NCI-H226 (cell line): Measurements from ENCODE around the gene LBH.
A peak's percentile ranks its signal among the peaks of the same experiment; 100 is the strongest.

Experiments used
- DNase-seq: peaks from one replicate; pipeline ENCODE4 v3.0.0-alpha.2; 2015

The LBH gene

DNA sequence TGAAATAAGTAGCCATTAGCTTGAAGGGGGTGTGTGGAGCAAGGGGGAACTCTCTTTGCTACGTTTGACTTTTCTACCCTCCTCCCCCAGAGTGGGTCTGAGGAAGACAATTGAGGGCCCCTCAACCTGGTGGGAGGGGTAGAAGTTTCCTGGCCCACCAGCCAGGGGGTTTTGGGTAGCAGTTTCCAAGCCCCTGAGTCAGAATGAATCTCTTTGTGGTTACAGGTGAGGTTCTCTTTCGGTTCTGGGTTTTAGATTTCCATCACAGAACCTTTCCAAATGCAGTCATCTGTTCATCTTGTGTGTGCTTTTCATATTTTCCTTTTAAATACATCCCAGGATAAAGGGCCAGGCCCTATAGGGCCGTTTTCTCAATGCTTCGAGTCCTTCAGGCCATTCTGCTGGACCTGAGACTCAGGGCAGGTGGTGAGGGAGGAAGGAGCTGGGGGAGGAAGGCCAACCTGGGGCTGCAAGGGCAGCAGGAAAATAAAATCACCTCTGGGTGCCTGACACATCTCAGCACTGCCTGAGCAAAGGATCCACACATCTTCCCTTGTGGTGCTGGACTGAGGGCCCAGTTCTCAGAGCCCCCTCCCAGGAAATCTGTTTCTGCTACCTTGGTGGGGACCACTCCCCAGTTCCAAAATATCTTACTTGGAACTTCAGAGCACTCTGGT is 4.7 kb downstream of the LBH start:
- DNase-seq: no peak

DNA sequence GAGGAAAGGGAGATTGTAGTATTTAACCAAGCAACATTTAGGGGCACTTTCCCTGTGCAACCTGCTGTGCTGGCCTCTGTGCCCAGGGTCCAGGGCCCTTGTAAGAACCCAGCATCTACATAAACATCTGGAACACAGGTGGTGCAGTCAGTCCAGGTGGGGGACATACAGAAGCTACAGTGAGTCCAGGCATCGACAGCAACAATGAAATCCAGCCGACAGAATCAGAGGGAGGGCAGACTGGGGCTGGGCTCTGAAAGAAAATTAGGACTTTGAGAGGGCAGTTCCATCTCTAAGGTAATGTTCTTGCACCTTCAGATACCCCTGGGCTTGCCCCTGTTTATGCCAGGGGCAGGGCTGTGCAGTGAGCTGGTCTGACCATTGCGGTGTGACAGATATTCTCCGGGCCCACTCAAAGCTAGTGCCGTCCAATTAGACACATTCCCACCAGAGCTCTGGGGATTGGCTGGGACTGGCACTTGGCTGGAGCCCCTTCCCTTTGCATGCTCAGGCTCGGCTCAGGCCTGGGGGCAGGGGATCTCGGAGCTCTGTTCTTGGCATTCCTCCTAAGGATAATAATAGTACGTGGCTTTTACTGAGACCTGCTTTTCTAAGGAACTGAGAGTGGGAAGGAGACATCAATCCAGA is 5.4 kb downstream of the LBH start:
- DNase-seq: no peak

DNA sequence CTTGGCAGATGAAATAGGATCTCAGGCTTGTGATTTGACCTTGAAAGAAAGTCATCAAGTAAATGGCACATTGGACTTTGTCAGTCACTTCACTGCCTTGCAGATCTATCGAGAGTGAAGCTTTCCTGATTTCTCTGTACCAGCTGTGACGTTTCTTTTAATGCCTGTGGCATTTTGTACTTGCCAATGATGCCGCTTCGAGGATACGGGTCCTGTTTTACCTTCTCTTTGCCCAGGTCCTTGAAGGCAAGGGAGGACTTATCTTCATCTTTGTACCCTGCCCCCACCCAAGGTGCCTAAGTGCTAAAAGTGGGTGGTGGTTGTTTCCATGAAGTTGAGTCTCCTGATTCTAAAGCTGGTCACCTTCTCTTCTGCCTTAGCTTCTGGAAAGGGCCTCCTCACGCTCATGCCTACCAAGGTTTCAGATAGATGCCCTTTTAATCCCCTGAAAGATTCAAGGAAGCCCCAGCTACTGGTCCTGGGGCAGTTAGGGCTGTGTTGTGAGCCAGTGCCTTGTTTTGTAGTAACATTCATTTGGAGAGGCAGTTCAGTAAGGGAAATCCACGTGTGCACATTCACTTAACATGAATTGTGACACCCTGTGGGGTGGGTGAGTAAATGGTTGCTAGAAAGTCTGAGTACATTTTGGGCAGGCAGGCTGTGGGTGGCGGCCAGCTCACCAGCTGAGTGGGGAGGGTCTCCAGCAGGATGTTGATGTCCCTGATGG is 6.1 kb downstream of the LBH start:
- DNase-seq: no peak

DNA sequence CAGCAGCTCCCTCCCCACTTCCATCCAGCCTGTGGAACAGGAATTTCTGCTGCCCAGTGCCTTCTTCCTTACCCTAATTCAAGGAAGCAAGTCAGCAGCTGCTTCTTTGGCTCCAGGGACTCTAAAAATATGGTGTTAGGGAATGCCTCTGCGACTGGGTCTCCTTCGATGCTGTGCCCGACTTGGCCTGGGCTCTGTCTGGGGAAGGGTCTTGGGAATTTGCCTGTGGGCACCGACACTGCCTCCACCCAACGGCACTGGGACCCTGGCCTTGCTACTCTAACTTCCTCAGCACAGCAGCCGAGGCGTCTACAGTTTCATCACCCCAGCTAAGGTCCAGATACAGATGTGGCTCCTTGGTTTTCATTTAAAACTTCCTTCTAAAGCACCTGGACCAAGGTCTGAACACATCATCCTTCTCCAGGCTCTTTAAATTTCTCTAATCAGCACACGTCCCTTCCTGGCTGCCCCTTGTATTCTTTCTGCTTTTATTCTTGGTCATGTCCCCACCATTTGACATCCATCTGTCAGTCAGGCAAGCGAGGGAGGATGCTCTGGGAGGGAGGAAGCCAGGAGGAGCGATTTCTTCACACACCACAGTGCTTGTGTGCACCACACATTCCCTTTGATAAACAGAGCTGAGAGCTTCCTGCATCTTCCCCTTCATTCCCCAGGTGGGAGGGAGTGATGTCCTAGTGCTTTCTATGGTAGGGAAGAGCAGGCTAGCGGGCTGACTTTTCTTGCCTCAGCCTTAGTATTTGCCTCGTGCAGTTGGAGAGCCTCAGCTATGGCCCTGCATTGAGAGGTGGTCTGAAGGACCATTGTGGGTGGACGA is 6.8 kb downstream of the LBH start:
- peak; percentile 56 for DNase-seq

DNA sequence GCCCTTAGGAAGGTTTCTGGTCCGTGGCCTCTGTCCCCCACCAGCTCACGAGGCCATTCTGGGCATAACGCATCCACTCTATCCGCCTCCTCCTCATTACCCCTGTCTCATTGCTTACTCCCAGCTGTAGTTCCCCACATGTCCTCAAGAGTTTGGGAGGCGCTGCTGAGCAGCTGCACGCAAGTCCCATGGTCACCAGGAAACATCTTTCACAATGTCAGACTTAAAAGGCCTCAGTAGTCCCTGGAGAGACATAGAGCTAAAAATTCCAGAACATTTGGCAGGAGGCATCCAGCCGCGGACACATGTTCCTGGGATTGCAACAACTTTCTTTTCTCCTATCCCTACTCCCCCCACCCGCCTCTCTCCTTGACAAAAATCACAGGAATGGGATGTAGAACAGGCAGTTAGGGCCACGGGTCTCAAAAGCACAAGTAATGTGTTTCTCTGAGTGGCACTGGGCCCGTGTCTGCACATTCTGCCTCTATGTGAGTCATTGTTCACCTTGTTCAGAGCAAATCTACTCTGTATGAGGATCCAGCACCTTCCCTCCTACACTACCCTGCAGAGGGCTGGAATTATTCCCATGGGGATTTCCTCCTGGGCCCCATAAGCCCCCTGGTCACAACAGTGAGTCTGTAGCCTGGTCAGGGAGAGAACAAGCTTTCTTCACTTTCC is 8.1 kb downstream of the LBH start:
- no peak for DNase-seq

DNA sequence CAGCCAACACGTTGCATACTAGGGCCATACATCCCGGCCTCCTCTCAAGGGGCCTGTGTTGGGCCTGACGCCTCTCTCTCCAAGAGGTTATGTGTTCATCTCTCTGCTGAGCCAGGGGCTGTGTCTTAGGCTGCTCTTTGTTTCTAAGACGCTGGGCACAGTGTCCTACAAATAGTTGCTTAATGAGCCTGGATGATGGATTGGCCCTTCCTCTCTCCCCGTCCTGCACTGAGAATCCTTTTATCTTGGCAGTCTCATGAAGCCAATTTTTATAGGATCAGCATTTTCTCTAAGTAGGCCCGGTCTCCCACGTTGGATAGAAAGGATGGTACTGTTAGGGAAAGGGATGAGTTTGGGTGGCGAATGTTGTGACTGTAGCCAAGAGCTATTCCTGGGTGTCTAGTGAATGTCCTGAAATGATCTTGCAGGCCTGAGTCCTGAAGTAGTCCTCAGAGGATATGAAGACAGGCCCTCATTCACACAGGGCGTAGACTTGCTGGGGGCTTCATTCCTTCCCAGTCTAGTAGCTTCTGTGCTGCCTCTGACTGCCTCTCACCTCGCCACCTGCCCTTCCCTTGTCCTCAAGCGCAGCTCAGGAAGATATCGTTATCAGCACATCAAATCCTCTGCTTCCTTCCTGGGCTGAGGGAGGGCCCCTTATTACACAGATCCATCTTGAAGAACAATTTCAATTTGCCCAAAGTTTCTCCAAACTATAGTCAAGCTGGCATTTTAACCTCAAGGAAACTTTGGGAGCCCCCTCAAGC is 8.8 kb downstream of the LBH start:
- no peak for DNase-seq

DNA sequence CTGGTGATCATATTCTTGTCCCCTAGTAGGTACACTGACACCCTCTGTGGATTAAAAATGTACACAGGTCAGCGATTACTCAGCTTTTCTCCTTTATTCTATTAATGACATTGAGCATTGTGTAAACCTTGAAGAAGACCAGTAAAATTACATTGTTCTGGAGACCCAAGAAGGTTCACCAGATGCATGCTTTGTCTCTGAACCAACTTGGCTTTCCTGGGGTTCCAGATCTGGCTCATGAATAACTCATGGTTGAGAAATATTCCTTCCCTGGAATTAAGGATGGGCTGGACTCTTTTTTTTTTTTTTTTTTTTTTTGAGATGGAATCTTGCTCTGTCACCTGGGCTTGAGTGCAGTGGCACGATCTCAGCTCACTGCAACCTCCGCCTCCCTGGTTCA is 11.9 kb downstream of the LBH start:
- DNase-seq: no peak

DNA sequence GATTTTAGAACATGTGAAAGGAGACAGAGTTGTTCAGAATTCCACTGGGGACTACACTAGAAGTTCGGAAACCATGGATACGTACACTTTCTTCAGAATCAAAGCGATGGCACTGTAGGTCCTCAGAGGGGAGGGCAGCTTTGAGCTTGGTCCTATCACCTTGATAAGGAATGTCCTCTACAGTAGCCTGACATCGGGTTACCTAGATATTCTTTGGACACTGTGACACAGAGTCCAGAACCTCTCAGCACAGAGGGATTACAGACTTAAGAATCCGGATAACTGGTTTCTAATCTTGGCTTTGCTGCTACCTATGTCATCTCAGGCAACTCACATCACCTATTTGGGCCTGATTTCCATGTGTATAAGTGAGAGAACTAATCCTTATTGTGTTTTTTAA is 14.0 kb downstream of the LBH start:
- no peak for DNase-seq

DNA sequence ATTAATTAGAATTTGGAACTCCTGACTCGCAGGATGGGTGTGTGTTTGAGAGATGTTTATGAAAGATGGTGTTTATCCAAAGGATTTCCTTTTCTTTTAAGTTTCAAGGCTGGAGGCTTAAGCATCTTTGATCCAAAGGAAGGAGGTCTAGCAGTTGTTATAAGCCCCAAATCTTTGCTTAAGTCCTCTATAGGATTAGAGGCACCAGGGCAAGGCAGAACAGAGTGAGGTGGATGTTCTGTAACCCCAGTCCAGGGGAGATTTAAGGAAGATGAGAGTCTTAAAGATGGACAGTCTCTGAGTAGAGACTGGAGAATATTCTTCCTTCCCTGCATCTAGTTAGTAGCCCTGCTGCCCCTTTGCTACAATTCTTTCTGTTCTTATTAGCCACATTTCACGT is 17.5 kb downstream of the LBH start:
- DNase-seq: no peak

DNA sequence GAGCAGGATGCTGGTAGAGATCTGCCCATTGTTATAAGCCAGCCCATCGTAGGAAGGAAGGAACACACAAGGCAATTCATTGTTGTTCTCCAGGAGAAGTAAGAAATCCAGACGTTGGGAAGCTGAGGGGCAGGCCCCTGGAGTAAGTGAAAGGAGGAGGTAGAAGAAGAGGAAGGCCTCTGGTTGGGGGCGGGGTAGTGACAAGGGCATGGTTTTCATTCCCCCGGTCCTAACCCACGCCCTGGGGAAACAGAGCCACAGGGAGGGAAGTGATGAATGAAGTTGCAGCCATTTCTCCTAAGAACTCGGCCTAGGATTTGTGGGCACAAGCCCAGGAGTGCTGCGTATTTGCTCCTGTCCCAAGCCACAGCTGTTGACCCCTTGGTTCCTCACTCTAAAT is 18.0 kb downstream of the LBH start:
- DNase-seq: no peak

DNA sequence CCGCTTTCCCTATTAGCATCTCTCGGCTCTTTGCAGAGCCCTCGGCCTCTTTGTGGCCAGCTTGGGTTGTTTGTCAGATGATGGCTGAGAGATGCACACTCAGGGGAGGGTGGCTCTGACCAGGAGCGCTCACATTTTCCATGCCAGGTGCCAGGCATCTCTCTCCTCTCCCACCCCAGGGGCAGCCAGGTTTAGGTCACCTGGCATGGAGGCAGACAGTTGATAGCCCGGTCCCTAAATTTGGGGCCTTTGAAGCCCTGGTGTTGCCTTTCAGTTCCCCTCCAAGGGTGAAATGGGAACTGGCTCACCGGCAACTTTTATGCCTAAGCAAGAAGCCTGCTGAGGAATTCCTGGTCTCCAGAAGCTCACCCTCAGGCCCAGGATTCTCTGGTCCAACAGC is 19.1 kb downstream of the LBH start:
- DNase-seq: no peak

DNA sequence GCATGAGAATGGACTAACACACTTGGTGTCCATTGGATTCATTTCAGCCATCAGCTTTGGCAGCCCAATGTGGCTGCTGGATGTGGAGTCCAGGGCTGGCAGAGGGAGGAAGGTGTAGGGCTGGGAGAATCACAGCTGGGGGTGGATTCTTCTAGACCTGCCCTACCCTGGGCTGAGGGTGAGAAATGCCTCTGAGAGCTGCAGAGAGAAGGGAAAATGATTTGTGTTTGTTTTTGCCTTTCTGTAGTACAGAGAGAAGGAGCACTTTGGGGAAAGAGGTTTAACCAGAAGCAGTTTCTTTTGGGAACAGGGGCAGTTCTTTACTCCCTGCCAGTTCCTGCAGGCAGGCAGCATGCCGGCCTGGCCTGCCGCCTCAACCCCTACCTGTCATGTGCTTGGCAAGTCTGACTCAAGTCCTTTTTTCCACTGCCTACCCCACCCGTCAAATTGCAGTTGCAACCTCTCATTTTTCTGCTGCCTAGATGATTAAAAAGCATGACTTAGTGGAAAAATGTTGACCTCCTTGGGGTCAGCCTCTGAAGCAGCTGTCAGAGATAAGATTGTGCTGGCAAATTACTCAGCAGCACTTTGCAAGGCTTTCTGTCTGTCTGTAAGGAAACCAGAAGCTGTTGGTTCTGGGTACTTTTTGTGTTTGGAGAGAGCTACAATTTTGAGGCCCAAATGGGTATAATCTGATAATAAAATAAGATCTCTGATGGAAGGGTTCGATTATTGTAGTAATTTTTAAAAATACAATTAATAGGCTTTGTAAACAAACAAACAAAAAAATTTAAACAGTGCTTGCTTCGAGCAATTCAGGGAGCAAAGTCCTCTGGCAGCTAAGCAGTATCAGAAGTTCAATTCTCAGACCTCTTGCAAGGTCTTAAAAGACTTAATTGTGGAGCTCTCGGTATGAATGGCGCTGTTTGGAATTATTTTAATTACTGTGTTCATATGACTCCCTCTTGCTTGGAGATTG is 21.7 kb downstream of the LBH start:
- DNase-seq: peak; percentile 94

DNA sequence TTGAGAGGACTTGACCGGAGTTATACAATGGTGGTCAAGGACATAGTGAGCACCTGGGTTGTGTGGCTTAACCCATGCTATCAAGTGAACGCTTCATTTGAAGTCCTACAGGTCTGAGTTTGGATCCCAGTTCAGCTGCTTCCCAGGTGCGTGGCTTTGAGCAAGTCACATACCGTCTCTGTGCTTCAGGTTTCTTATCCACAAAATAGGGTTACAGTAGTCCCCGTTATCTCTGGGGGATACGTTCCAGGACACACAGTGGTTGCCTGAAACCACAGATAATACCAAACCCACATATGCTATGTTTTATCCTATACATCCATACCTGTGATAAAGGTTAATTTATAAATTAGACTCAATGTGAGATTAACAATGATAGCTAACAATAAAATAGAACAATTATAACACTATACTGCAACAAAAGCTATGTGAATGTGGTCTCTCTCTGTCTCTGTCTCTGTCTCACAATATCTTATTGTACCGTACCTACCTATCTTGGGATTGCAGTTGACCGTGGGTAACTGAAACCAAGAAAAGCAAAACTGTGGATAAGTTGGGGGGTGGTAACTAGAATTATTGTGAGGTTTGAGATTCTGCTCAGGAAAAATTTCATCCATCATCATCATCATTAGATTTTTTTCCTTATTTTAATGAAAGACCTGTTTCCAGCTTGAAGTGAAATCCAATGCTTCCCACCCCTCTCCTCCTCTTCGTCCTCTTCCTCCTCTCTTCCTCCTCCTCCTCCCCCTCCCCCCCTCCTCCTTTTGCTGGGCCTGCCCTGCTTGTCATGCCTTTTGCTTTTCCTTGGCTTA is 22.7 kb downstream of the LBH start:
- DNase-seq: no peak

DNA sequence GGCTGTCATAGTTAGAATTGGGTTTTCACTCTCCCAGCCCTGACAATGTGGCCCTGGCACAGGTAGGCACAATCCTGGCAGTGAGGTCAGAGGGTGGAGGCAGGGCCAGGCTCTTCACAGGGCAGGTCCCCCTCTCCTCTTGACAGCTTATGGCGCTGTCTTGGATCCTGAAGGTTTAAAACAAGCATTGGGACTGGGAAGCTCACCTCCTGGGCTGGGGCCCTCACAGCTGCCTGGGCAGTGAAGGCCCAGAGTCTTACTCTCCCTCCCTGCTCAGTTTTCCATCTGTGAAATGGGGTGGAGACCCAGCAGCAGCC is 23.3 kb downstream of the LBH start:
- no peak for DNase-seq

DNA sequence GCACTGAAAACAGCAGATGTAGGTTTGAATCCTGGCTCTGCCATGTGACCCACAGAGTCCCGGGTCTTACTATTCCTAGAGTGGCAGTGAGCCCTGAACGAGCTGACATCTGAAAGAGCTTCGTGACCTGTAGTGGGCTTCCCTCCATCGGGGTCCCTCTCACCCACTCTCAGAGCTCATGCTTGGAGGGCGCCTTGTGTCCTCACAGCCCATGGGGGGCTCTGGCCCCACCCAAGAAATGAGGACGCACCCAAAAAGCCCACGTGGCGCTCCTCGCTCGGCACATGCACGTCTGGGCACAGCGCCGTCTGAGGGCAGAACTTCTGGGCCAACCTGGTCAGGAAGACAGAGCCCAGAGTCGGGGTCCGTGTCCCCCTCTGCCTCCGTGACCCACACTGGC is 23.7 kb downstream of the LBH start:
- no peak for DNase-seq

DNA sequence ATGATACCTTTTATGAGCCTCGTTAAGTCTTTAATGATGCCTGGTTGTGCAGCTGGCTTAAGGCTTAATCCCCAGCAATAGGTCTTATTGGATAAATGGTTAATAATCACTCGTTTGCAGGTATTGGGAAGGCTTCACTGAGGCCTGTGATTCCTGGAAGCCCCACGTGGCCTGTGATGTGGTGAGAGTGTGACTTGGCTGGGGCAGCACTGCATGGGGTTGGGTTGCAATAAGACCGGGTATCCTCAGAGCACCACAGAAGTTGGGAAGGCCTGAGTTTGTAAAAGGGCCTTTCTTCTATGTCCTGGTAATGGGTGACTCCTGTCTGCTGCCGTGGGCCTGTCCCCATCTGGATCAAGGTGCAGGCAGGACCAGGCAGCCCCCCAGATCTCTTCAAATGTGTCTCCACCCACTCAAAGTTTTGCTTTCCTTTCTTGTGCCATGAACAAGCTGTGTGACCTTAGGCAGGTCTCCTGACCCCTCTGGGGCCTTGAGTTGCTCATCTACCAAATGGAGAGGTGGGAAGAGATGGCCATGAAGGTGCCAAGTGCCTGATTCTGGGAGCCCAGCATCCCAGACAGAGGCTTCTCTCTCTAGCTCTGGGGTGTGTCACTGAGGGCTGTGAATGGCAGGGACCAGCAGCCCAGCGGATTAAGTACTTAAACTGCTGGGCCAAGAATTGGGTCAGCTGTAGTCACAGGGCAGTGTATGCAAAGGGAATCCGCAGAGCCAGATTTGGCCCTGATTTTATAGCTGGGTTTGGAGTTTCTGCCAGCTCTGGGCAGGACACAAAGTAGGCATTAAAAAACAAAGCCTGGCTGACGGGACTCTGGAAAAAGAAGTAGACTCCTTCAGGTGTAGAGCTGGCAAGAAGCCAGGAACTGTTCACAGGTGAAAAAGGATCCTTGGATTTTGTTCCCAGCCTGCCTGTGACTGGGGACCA is 24.4 kb downstream of the LBH start:
- DNase-seq: no peak

DNA sequence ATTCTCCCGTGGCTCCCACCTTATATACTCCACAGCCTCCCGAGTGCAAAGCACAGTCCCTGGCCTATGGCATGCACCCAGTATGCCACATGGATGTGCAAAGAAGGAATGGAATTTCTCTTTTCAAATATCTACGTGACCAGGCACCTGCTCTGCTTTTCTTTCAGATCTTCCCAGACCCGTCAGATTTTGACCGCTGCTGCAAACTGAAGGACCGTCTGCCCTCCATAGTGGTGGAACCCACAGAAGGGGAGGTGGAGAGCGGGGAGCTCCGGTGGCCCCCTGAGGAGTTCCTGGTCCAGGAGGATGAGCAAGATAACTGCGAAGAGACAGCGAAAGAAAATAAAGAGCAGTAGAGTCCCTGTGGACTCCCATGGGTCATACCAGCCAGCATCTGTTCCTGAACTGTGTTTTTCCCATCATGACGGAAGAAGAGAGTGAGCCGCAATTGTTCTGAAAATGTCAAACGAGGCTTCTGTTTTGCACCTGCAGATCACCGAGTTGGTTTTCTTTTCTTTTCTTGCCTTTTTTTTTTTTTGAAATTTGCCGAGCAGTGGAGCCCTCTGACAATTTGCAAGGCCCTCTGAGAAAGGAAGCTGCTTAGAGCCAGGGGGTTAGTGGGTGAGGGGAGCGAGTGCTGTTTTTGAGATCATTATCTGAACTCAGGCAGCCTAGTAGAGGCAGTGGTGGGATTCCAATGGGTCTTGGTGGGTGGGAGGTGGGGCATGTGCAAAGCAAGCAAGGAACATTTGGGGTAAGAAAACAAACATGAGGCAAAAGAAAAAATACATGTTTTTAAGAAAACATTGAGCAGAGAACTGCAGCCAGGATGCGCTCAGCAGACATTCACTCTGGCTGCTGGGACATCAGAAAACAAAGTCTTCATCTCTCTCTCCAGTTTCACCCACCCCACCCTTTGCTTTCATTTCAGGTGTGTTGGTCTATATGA is 26.2 kb downstream of the LBH start:
- DNase-seq: no peak

DNA sequence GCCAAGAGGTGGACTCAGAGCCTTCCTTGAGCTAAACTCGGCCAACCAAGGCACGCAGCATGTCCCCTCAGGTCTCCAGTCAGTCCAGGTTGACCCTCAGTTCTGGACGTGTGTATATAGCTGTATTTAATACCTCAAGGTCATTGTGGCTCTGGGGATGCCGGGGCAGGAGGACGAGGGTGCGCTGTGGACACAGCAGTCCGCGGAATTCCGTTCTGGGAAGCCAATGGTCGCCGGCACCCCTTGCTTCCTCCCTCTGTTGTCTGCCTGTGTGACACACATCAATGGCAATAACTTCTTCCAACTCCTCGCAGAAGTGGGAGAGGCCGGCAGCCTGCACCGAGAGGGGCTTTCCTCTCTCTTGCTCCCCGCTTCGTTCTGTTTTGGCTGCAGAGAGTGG is 27.7 kb downstream of the LBH start:
- DNase-seq: no peak
